Upper lobe of right lung (tissue), 1 donor: ENCODE results near the gene CALR. TPM values are rescaled to one million over a fixed set of nuclear protein-coding genes. Genes with fewer than 3 reads are reported as not detected.

Experiments
- ATAC-seq: fragments of 200-7000 bp; cut with Tn5 transposase; one replicate; pipeline ENCODE4 v1.9.1; 2020; ENCODE audit warnings: mild to moderate bottlenecking, moderate library complexity
- DNase-seq: peaks from one replicate; pipeline ENCODE4 v3.0.0-alpha.2; 2020
- H3K27ac ChIP-seq: fragments of 200-600 bp; one replicate; pipeline ENCODE4 v1.8.0; 2022
- H3K27me3 ChIP-seq: fragments of 200-600 bp; one replicate; pipeline ENCODE4 v1.8.0; 2022; ENCODE audit warnings: mild to moderate bottlenecking
- H3K36me3 ChIP-seq: fragments of 200-600 bp; one replicate; pipeline ENCODE4 v1.8.0; 2022
- H3K4me1 ChIP-seq: fragments of 200-600 bp; one replicate; pipeline ENCODE4 v1.8.0; 2022
- H3K4me3 ChIP-seq: fragments of 200-600 bp; one replicate; pipeline ENCODE4 v1.8.0; 2022; ENCODE audit warnings: mild to moderate bottlenecking
- H3K9me3 ChIP-seq: fragments of 200-600 bp; one replicate; pipeline ENCODE4 v1.8.0; 2022
- intact Hi-C: fragments of 100-400 bp; cut with DNase I; formaldehyde crosslinking; loops from one replicate; pipeline ENCODE4 v1.11.0; 2022
- microRNA-seq: library from miRNA; unstranded; fragments of <30 nt; microRNA quantifications from one replicate; pipeline ENCODE4 v1.2.0, GENCODE V29; 2020; ENCODE audit warnings: borderline microRNAs expressed
- total RNA-seq: library from RNA; stranded (reverse); fragmentation: NEBNext Ultra II Directional; extraction: Animal tissue kit (Norgen Biotek cat#: 25700); gene quantifications from one replicate; pipeline ENCODE4 v1.2.1, GENCODE V29; 2021
- TF ChIP-seq, protein P1 (sequence below): fragments of 200-600 bp; IDR thresholded peaks from one replicate; pipeline ENCODE4 v1.8.0; 2022; ENCODE audit warnings: antibody characterized with exemption
- donor health status: DM: no; HTN: yes; CAD: no; lungs with severe emphysema.

The CALR gene
- total RNA-seq, 1 donor from 2014 or later = 991 TPM

DNA sequence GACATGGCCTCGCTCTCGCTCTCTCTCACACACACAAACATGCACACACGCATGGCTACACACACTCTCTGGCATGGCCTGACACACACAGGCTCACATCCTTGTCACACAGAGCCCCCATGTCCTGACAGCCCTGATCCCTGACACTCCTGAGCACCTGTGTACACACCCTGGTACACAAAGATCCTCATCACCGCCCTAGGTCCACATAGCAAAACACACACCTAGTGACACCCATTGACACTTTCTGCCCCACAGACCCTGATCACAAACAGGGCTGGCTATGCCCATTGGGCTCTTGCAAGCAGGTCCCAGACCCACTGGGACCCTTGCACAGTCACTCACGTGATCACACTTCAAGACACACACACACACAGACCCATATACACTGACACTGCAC, 52.9 kb downstream of the CALR start:
- intact Hi-C loops = no loop called here
- ATAC-seq = no peak
- Histone ChIP-seq H3K4me3 (no peak overlapping the region), H3K36me3 (no peaks in the 10 kb centered on the region), H3K27ac (no peak overlapping the region), H3K27me3 (no peaks in the 10 kb centered on the region), H3K4me1 (no peaks in the 10 kb centered on the region), H3K9me3 (no peaks in the 10 kb centered on the region)
- DNase-seq = no peak
- TF ChIP-seq, protein P1, sequence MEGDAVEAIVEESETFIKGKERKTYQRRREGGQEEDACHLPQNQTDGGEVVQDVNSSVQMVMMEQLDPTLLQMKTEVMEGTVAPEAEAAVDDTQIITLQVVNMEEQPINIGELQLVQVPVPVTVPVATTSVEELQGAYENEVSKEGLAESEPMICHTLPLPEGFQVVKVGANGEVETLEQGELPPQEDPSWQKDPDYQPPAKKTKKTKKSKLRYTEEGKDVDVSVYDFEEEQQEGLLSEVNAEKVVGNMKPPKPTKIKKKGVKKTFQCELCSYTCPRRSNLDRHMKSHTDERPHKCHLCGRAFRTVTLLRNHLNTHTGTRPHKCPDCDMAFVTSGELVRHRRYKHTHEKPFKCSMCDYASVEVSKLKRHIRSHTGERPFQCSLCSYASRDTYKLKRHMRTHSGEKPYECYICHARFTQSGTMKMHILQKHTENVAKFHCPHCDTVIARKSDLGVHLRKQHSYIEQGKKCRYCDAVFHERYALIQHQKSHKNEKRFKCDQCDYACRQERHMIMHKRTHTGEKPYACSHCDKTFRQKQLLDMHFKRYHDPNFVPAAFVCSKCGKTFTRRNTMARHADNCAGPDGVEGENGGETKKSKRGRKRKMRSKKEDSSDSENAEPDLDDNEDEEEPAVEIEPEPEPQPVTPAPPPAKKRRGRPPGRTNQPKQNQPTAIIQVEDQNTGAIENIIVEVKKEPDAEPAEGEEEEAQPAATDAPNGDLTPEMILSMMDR = no peak

DNA sequence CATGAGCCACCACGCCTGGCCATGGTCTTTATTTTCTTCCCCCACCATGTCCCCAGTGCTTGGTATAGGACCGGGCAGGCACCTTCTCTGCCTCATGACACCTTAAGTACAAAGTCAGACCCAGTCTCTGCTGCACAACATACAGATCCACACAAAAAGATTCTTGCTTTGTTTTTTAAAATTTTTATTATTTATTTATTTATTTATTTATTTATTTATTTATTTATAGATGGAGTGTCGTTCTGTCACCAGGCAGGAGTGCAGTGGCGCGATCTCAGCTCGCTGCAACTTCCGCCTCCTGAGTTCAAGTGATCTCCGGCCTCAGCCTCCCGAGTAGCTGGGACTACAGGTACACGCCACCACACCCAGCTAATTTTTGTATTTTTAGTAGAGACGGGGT, 54.3 kb downstream of the CALR start:
- no peak for DNase-seq

DNA sequence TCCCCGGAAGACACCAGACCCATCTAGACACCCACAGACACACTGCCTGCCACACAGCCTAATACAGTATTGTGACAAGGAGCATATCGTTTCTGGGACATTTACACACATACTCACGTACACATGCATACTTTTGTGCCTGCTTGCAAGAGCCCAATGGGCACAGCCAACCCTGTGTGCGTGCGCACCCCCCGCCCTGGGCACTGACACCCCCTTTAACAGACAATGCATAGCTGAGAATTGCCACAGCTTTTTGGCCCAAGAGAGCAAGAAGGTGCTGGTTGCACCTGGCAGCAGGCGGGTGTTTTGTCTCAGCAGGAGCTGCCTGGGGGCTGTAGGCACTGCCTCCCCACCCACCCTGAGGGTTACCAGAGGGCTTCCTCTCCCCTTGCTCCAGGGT, 55.2 kb downstream of the CALR start:
- Histone ChIP-seq H3K27me3 (no peaks in the 10 kb centered on the region), H3K36me3 (peaks cover 1% of the 10 kb centered on the region), H3K9me3 (no peaks in the 10 kb centered on the region), H3K4me1 (peaks cover 9% of the 10 kb centered on the region), H3K27ac (no peak overlapping the region), H3K4me3 (no peak overlapping the region)
- intact Hi-C loops = no loop called here
- ATAC-seq (no peak), DNase-seq (no peak)
- TF ChIP-seq, protein P1 = no peak

More for the DNA sequence above, 54.3 kb downstream of the CALR start:
- Histone ChIP-seq H3K27me3 (no peaks in the 10 kb centered on the region), H3K36me3 (no peaks in the 10 kb centered on the region), H3K9me3 (no peaks in the 10 kb centered on the region), H3K4me3 (no peak overlapping the region), H3K4me1 (peaks cover 6% of the 10 kb centered on the region), H3K27ac (no peak overlapping the region)
- no peak for ATAC-seq
- intact Hi-C loops = no loop called here
- TF ChIP-seq, protein P1 = no peak

Small RNAs within 50 kb of the gene (microRNA-seq; reads per million reads assigned to microRNA genes)
- gene MIR5695 (not detected), gene MIR6515 (0.99 reads per million)

Other genes with a start within 250 kb of the CALR start
- 4.3 TPM for gene FBXW9, start 242.0 kb upstream of the CALR start, total RNA-seq
- gene TNPO2, start 214.7 kb upstream of the CALR start, total RNA-seq = 49.0 TPM
- 144 TPM for gene TRIR, start 203.9 kb upstream of the CALR start, total RNA-seq
- gene GET3, start 201.1 kb upstream of the CALR start, total RNA-seq = 55.2 TPM
- gene BEST2, start 186.8 kb upstream of the CALR start, total RNA-seq = not detected
- 65.3 TPM for gene HOOK2, start 163.1 kb upstream of the CALR start, total RNA-seq
- gene JUNB, start 147.1 kb upstream of the CALR start, total RNA-seq = 174 TPM
- gene PRDX2, start 136.8 kb upstream of the CALR start, total RNA-seq = 123 TPM
- 2.8 TPM for gene THSD8, start 136.5 kb upstream of the CALR start, total RNA-seq
- 7.4 TPM for gene RNASEH2A, start 132.0 kb upstream of the CALR start, total RNA-seq
- not detected for gene RTBDN, start 104.0 kb upstream of the CALR start, total RNA-seq
- gene MAST1, start 100.1 kb upstream of the CALR start, total RNA-seq = not detected
- gene DNASE2, start 57.2 kb upstream of the CALR start, total RNA-seq = 61.0 TPM
- not detected for gene KLF1, start 51.4 kb upstream of the CALR start, total RNA-seq
- 21.0 TPM for gene GCDH, start 47.4 kb upstream of the CALR start, total RNA-seq
- gene SYCE2, start 19.3 kb upstream of the CALR start, total RNA-seq = not detected
- 39.5 TPM for gene FARSA, start 4.9 kb upstream of the CALR start, total RNA-seq
- 109 TPM for gene RAD23A, start 7.3 kb downstream of the CALR start, total RNA-seq
- 16.4 TPM for gene GADD45GIP1, start 18.6 kb downstream of the CALR start, total RNA-seq
- not detected for gene DAND5, start 31.0 kb downstream of the CALR start, total RNA-seq
- gene NFIX, start 56.9 kb downstream of the CALR start, total RNA-seq = 168 TPM
- 21.8 TPM for gene LYL1, start 164.2 kb downstream of the CALR start, total RNA-seq
- gene TRMT1, start 178.1 kb downstream of the CALR start, total RNA-seq = 33.7 TPM
- gene NACC1, start 179.7 kb downstream of the CALR start, total RNA-seq = 39.8 TPM
- 65.4 TPM for gene STX10, start 211.8 kb downstream of the CALR start, total RNA-seq
- gene IER2, start 211.8 kb downstream of the CALR start, total RNA-seq = 104 TPM